ENCODE data around the gene MRPL2.

- TF ChIP-seq POLR2A (IDR thresholded peaks at IDR 0.05) (no peak), CTCF (IDR thresholded peaks at IDR 0.05) (no peak)
Observed at GRCh38 chr6:43105538-43106222, 46.4 kb upstream of the MRPL2 start.
